K562 (cell line): Measurements from ENCODE around the gene DOCK3. TPM values are rescaled to one million over a fixed set of nuclear protein-coding genes. Genes with fewer than 3 reads are reported as not detected.

Experiments used
- ATAC-seq: fragments of 200-7000 bp; cut with Tn5 transposase; 3 replicates; pipeline ENCODE4 v1.9.1; 2020; ENCODE audit warnings: moderate library complexity
- BruUV-seq: library from RNA; stranded (reverse); fragments of 400-500 nt; replicated peaks from 2 replicates; lab custom pipeline; 2021; lab: Mats Ljungman, UMichigan
- CTCF ChIA-PET: fragments of 300-600 bp; formaldehyde crosslinking; extraction: SDS; loops from one replicate; lab custom pipeline; 2021; ENCODE audit warnings: low intra/inter-chr PET ratio; lab: Yijun Ruan, JAX
- POLR2A ChIA-PET: fragments of 300-600, 350-650 bp; sonication (Branson Sonifier 250); formaldehyde crosslinking; extraction: SDS; loops from one replicate; lab custom pipeline; 2021; ENCODE audit warnings: antibody characterized with exemption, inconsistent platforms; lab: Yijun Ruan, JAX
- DNase-seq, 4 experiments: peaks; one replicate each; pipeline versions ENCODE4 v3.0.0 to v3.0.0-alpha.2; 2011 to 2018; ENCODE audit warnings: low spot score in 3 of 4, mixed read lengths in 3 of 4; ENCODE audit errors: extremely low read depth in 1 of 4
- FAIRE-seq: peaks from 2 replicates; lab custom pipeline; 2011; peaks lifted over from hg19 to GRCh38; lab: Jason Lieb, UNC
- H2AFZ ChIP-seq: 2 replicates; pipeline ENCODE4 v1.6.0; 2011; ENCODE audit warnings: low read depth, low read length, control low read depth, inconsistent platforms
- H3K27ac ChIP-seq: fragments of 200-600 bp; 3 replicates; pipeline ENCODE4 v1.8.0; 2011; ENCODE audit warnings: low read depth, mild to moderate bottlenecking, control low read depth, inconsistent platforms, low read length, moderate library complexity, mixed read lengths; ENCODE audit errors: extremely low read depth
- H3K27me3 ChIP-seq, 2 experiments: fragments of 300-600 bp in 1 of 2; 2 replicates in 1 of 2; 3 replicates in 1 of 2; pipeline versions ENCODE4 v1.6.0 to v1.8.0; 2011; ENCODE audit warnings: inconsistent platforms in 2 of 2, low read length in 2 of 2, mild to moderate bottlenecking in 1 of 2, mixed read lengths in 1 of 2, moderate library complexity in 1 of 2; ENCODE audit not compliant: control insufficient read depth in 2 of 2, insufficient read depth in 2 of 2
- H3K36me3 ChIP-seq: fragments of 300-600 bp; 3 replicates; pipeline ENCODE4 v1.8.0; 2011; ENCODE audit warnings: mild to moderate bottlenecking, low read length, inconsistent platforms; ENCODE audit not compliant: control insufficient read depth, insufficient read depth
- H3K4me1 ChIP-seq, 2 experiments: fragments of 200-600 bp in 1 of 2; replicated peaks in 1 of 2; 2 replicates in 1 of 2; 3 replicates in 1 of 2; pipeline versions ENCODE4 v1.5.1 to v1.8.0; 2011; ENCODE audit warnings: inconsistent platforms in 2 of 2, low read length in 2 of 2, mild to moderate bottlenecking in 1 of 2, mixed read lengths in 1 of 2, moderate library complexity in 1 of 2; ENCODE audit not compliant: control insufficient read depth in 2 of 2, insufficient read depth in 2 of 2
- H3K4me2 ChIP-seq: 2 replicates; pipeline ENCODE4 v1.6.1; 2011; ENCODE audit warnings: low read length, control low read depth, inconsistent platforms, mixed read lengths; ENCODE audit not compliant: insufficient read depth
- H3K4me3 ChIP-seq: fragments of 200-600 bp; sonication (generic), shearing (Covaris generic); 2 replicates; pipeline ENCODE4 v1.5.1; 2016; ENCODE audit warnings: control low read depth, inconsistent platforms
- H3K79me2 ChIP-seq: fragments of 200-600 bp; 3 replicates; pipeline ENCODE4 v1.8.0; 2011; ENCODE audit warnings: low read length, inconsistent platforms; ENCODE audit not compliant: control insufficient read depth, insufficient read depth
- H3K9ac ChIP-seq, 2 experiments: 2 replicates each; pipeline versions ENCODE4 v1.6.0 to v1.6.1; 2011; ENCODE audit warnings: low read depth in 2 of 2, low read length in 2 of 2, control low read depth in 1 of 2, inconsistent platforms in 1 of 2, mild to moderate bottlenecking in 1 of 2, mixed read lengths in 1 of 2; ENCODE audit not compliant: insufficient read depth in 1 of 2
- H3K9me1 ChIP-seq: one replicate; pipeline ENCODE4 v1.6.0; 2011; ENCODE audit warnings: inconsistent platforms, mild to moderate bottlenecking, low read length, moderate library complexity; ENCODE audit not compliant: control insufficient read depth, insufficient read depth
- H3K9me3 ChIP-seq: replicated peaks from 2 replicates; pipeline ENCODE4 v1.5.1; 2011; ENCODE audit warnings: low read depth, low read length, inconsistent platforms; ENCODE audit not compliant: control insufficient read depth, insufficient read depth
- H4K20me1 ChIP-seq: replicated peaks from 2 replicates; pipeline ENCODE4 v1.6.1; 2011; ENCODE audit warnings: low read length, inconsistent platforms, mixed read lengths; ENCODE audit not compliant: control insufficient read depth, insufficient read depth
- ADNP ChIP-seq: fragments of 200-800 bp; sonication (Bioruptor generic); IDR thresholded peaks from 2 replicates; pipeline ENCODE4 v1.6.1; 2016; ENCODE audit warnings: missing genetic modification characterization, missing compliant biosample characterization
- C11orf30 ChIP-seq: fragments of 450-650 bp; IDR thresholded peaks from 2 replicates; pipeline ENCODE4 v1.6.1; 2016; ENCODE audit warnings: low read depth, mild to moderate bottlenecking
- DDX20 ChIP-seq: fragments of 450-650 bp; IDR thresholded peaks from 2 replicates; pipeline ENCODE4 v1.6.1; 2016; ENCODE audit warnings: missing genetic modification characterization, low read depth, mild to moderate bottlenecking, missing compliant biosample characterization, moderate library complexity
- ILF3 ChIP-seq: fragments of 450-650 bp; IDR thresholded peaks from 2 replicates; pipeline ENCODE4 v1.6.1; 2018; ENCODE audit warnings: antibody characterized with exemption, mild to moderate bottlenecking, moderate library complexity, borderline replicate concordance
- MECOM ChIP-seq: fragments of 250-450 bp; sonication (Bioruptor Pico); IDR thresholded peaks from 2 replicates; pipeline ENCODE4 v1.8.0; 2022; ENCODE audit warnings: inconsistent platforms
- NELFE ChIP-seq: IDR thresholded peaks from 2 replicates; pipeline ENCODE4 v1.6.1; 2011; ENCODE audit warnings: mild to moderate bottlenecking; ENCODE audit not compliant: insufficient read depth, insufficient read length
- NFRKB ChIP-seq: fragments of 450-650 bp; IDR thresholded peaks from 2 replicates; pipeline ENCODE4 v1.6.1; 2016; ENCODE audit warnings: low read depth
- RBM22 ChIP-seq: fragments of 200-400 bp; formaldehyde crosslinking; IDR thresholded peaks from 2 replicates; pipeline ENCODE4 v1.6.1; 2018; ENCODE audit warnings: low read length, low read depth; ENCODE audit not compliant: poor library complexity, severe bottlenecking
- TEAD2 ChIP-seq: fragments of 450-650 bp; IDR thresholded peaks from 2 replicates; pipeline ENCODE4 v1.6.1; 2016; ENCODE audit warnings: missing genetic modification characterization, control low read depth, missing compliant biosample characterization
- ZEB2 ChIP-seq: fragments of 450-650 bp; IDR thresholded peaks from 2 replicates; pipeline ENCODE4 v1.6.1; 2016
- ZNF239 ChIP-seq: fragments of 250-450 bp; sonication (Bioruptor Pico); IDR thresholded peaks from 2 replicates; pipeline ENCODE4 v1.4.0; 2020; ENCODE audit warnings: mild to moderate bottlenecking
- ZNF431 ChIP-seq: sonication (generic); formaldehyde crosslinking; IDR thresholded peaks from 2 replicates; pipeline ENCODE4 v1.8.0; 2022; ENCODE audit warnings: mild to moderate bottlenecking, missing genetic modification reagents
- ZNF589 ChIP-seq: fragments of 200-800 bp; sonication (Bioruptor generic); IDR thresholded peaks from 2 replicates; pipeline ENCODE4 v1.6.1; 2016; ENCODE audit warnings: low read depth, missing genetic modification characterization, missing compliant biosample characterization
- WGBS: fragments of 100-300 bp; shearing (Covaris generic); methylation state at CpG from one replicate; pipeline ENCODE4 v1.1.6; 2016; ENCODE audit warnings: low coverage, mixed read lengths; ENCODE audit not compliant: insufficient coverage; ENCODE audit errors: missing lambda C conversion rate; 5-methylcytosine and 5-hydroxymethylcytosine counted together
- in situ Hi-C: fragments of 300-500 bp; cut with MboI; formaldehyde crosslinking; loops from 4 replicates; pipeline ENCODE4 v1.15.0; 2018; ENCODE audit warnings: inconsistent platforms, mixed read lengths
- intact Hi-C: fragments of 100-400 bp; cut with micrococcal nuclease; formaldehyde crosslinking; loops from 2 replicates; pipeline ENCODE4 v1.14.2; 2022
- polyA plus RNA-seq, 8 experiments: library from polyadenylated mRNA; depleted of rRNA in 4 of 8; stranded (reverse) in 5 of 8; unstranded in 3 of 8; fragments of >200 nt; fragmentation: Nextera tagmentation in 2 of 8; fragmentation: Illumina TruSeq in 1 of 8; extraction: Ambion mirVana in 2 of 8; extraction: Trizol in 1 of 8; gene quantifications; 2 replicates each; pipeline versions ENCODE4 v1.2.1 to v1.2.3, GENCODE V29; 2011 to 2014; ENCODE audit warnings: inconsistent platforms in 1 of 8, missing spikeins in 1 of 8
- total RNA-seq, 7 experiments: library from RNA; depleted of rRNA in 6 of 7; stranded (reverse); fragments of >200 nt in 6 of 7; fragmentation: Illumina TruSeq in 2 of 7; extraction: Trizol in 2 of 7; gene quantifications; 2 replicates each; pipeline versions ENCODE4 v1.2.1 to v1.2.3, GENCODE V29; 2011 to 2021; ENCODE audit warnings: low replicate concordance in 1 of 7
- TF ChIP-seq, protein P1 (sequence below), 2 experiments: IDR thresholded peaks in 1 of 2; conservative IDR thresholded peaks in 1 of 2; 2 replicates each; pipeline ENCODE4 v1.6.1; 2016; ENCODE audit warnings: low read depth in 2 of 2, mild to moderate bottlenecking in 1 of 2, missing compliant biosample characterization in 1 of 2, missing genetic modification characterization in 1 of 2, moderate library complexity in 1 of 2
- TF ChIP-seq, protein P2 (sequence below): sonication (generic); formaldehyde crosslinking; IDR thresholded peaks from 2 replicates; pipeline ENCODE4 v1.8.1; 2022; ENCODE audit warnings: missing genetic modification reagents
- TF ChIP-seq, protein P3 (sequence below): fragments of 450-650 bp; IDR thresholded peaks from 2 replicates; pipeline ENCODE4 v1.6.1; 2016; ENCODE audit warnings: mild to moderate bottlenecking

Gene DOCK3
- total and polyA plus RNA-seq, 9 of the 15 experiments (the other 6 are each of a cell fraction or from before 2014, with no cell fraction given), result under 0.01 to 0.03 (median 0.01) TPM; not detected in 4

DNA sequence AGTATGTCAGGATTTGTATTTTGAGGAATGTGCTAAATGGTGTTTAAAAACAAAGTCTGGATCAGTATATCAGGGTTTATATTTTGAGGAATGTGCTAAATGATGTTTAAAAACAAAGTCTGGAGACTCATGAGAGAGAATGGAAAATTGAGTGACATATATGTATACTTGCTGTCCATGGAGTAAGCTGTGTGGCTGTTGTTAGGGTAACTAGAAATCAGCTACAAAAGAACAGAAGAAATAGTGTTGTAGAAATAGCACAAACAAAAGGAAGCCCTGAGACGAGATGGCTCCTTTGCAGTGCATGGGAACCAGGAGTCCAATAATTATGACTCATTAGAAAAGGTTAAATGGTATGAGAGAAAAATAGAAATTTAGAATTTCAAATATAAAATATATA lies 427.7 kb downstream of the DOCK3 start:
- POLR2A ChIA-PET, result no interaction called here
- FAIRE-seq (no peak), DNase-seq (no peak), ATAC-seq (no peak)
- no peak overlapping the region for H3K4me3 ChIP-seq
- no peaks in the 10 kb centered on the region for H3K36me3 ChIP-seq
- no peaks in the 10 kb centered on the region for H3K9me3 ChIP-seq
- H2AFZ ChIP-seq, result no peak overlapping the region
- no peaks in the 10 kb centered on the region; a peak in 1 of 5 replicates for H3K27me3 ChIP-seq
- no peaks in the 10 kb centered on the region for H3K9me1 ChIP-seq
- TF ChIP-seq ZEB2 (no peak), NFRKB (no peak), ZNF431 (CRISPR knock-in tag) (no peak), MECOM (CRISPR knock-in tag) (no peak), DDX20 (tag) (no peak), ZNF589 (CRISPR knock-in tag) (no peak), ZNF239 (no peak), ADNP (tag) (no peak), RBM22 (no peak), NELFE (no peak), ILF3 (no peak), C11orf30 (no peak), TEAD2 (tag) (no peak)
- TF ChIP-seq, protein P1, sequence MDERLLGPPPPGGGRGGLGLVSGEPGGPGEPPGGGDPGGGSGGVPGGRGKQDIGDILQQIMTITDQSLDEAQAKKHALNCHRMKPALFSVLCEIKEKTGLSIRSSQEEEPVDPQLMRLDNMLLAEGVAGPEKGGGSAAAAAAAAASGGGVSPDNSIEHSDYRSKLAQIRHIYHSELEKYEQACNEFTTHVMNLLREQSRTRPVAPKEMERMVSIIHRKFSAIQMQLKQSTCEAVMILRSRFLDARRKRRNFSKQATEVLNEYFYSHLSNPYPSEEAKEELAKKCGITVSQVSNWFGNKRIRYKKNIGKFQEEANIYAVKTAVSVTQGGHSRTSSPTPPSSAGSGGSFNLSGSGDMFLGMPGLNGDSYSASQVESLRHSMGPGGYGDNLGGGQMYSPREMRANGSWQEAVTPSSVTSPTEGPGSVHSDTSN (CRISPR knock-in tag; IDR thresholded peaks at IDR 0.05; ENCODE audit: low read depth), result no peak
- TF ChIP-seq, protein P1 (tag; conservative IDR thresholded peaks at IDR 0.05; ENCODE audit: low read depth), result no peak
- TF ChIP-seq, protein P2, sequence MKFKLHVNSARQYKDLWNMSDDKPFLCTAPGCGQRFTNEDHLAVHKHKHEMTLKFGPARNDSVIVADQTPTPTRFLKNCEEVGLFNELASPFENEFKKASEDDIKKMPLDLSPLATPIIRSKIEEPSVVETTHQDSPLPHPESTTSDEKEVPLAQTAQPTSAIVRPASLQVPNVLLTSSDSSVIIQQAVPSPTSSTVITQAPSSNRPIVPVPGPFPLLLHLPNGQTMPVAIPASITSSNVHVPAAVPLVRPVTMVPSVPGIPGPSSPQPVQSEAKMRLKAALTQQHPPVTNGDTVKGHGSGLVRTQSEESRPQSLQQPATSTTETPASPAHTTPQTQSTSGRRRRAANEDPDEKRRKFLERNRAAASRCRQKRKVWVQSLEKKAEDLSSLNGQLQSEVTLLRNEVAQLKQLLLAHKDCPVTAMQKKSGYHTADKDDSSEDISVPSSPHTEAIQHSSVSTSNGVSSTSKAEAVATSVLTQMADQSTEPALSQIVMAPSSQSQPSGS (CRISPR knock-in tag), result no peak
- TF ChIP-seq, protein P3, sequence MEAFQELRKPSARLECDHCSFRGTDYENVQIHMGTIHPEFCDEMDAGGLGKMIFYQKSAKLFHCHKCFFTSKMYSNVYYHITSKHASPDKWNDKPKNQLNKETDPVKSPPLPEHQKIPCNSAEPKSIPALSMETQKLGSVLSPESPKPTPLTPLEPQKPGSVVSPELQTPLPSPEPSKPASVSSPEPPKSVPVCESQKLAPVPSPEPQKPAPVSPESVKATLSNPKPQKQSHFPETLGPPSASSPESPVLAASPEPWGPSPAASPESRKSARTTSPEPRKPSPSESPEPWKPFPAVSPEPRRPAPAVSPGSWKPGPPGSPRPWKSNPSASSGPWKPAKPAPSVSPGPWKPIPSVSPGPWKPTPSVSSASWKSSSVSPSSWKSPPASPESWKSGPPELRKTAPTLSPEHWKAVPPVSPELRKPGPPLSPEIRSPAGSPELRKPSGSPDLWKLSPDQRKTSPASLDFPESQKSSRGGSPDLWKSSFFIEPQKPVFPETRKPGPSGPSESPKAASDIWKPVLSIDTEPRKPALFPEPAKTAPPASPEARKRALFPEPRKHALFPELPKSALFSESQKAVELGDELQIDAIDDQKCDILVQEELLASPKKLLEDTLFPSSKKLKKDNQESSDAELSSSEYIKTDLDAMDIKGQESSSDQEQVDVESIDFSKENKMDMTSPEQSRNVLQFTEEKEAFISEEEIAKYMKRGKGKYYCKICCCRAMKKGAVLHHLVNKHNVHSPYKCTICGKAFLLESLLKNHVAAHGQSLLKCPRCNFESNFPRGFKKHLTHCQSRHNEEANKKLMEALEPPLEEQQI, result no peak
- no TSS peak for BruUV-seq
- no peak overlapping the region for H3K27ac ChIP-seq
- H4K20me1 ChIP-seq, result no peaks in the 10 kb centered on the region
- in situ Hi-C loops (loop anchor here (10.0 kb wide), 1 partner anchor 272 kb away; no protein-coding TSS in a partner anchor), intact Hi-C loops (loop anchor here (5.0 kb wide), 1 partner anchor 270 kb away; no protein-coding TSS in a partner anchor)
- 0% methylated on average over 1 of the region's 1 CpG for WGBS
- no peak overlapping the region for H3K4me2 ChIP-seq
- no peaks in the 10 kb centered on the region for H3K4me1 ChIP-seq
- CTCF ChIA-PET, result no interaction called here
- H3K9ac ChIP-seq, result no peak overlapping the region
- H3K79me2 ChIP-seq, result no peaks in the 10 kb centered on the region
